Sigmoid colon (tissue), 7 donors: Measurements from ENCODE around the gene TTLL12. TPM values are rescaled to one million over a fixed set of nuclear protein-coding genes. Genes with fewer than 3 reads are reported as not detected.

Experiments used
- DNase-seq: peaks from one replicate; pipeline ENCODE4 v3.0.0-alpha.2; 2019
- H3K27ac ChIP-seq, 4 donors: fragments of 200-600 bp; sonication (generic); one replicate each; pipeline ENCODE4 v1.5.1; 2016 to 2019; ENCODE audit warnings: mild to moderate bottlenecking in 1 of 4
- H3K27me3 ChIP-seq, 3 donors: fragments of 200-600 bp; sonication (generic); one replicate each; pipeline ENCODE4 v1.5.1; 2019; ENCODE audit warnings: mild to moderate bottlenecking in 1 of 3
- H3K36me3 ChIP-seq, 4 donors: fragments of 200-600 bp; sonication (generic); one replicate each; pipeline ENCODE4 v1.5.1; 2016 to 2019
- H3K4me1 ChIP-seq, 4 donors: fragments of 200-600 bp; sonication (generic); one replicate each; pipeline ENCODE4 v1.5.1; 2017 to 2019
- H3K4me3 ChIP-seq, 4 donors: fragments of 200-600 bp; sonication (generic); one replicate each; pipeline ENCODE4 v1.5.1; 2017 to 2019; ENCODE audit warnings: mild to moderate bottlenecking in 2 of 4, moderate library complexity in 1 of 4
- H3K9me3 ChIP-seq, 4 donors: fragments of 200-600 bp in 3 of 4; sonication (generic) in 3 of 4; one replicate each; pipeline versions ENCODE4 v1.5.1 to v1.6.1; 2013 to 2019
- EP300 ChIP-seq, 4 donors: sonication (generic); formaldehyde crosslinking; IDR thresholded peaks; one replicate each; pipeline ENCODE4 v1.6.1; 2017; ENCODE audit warnings: antibody characterized with exemption in 4 of 4
- POLR2A ChIP-seq, 2 donors: fragments of 450-650 bp; IDR thresholded peaks; one replicate each; pipeline ENCODE4 v1.6.1; 2016; ENCODE audit warnings: antibody characterized with exemption in 2 of 2, mild to moderate bottlenecking in 2 of 2, moderate library complexity in 2 of 2
- POLR2AphosphoS5 ChIP-seq, 4 donors: sonication (generic); formaldehyde crosslinking; IDR thresholded peaks; one replicate each; pipeline ENCODE4 v1.6.1; 2017; ENCODE audit warnings: antibody characterized with exemption in 4 of 4
- WGBS, 2 donors: extraction: QIAGEN DNeasy Blood & Tissue Kit; methylation state at CpG; one replicate each; pipeline ENCODE4 v1.1.7; 2013; 5-methylcytosine and 5-hydroxymethylcytosine counted together
- intact Hi-C: fragments of 100-400 bp; cut with DNase I; formaldehyde crosslinking; loops from one replicate; pipeline ENCODE4 v1.15.1; 2023
- polyA plus RNA-seq, 3 donors: library from polyadenylated mRNA; stranded (reverse); fragments of 200-250 nt; gene quantifications; one replicate each; pipeline ENCODE4 v1.2.3, GENCODE V29; 2013
- total RNA-seq, 4 donors: library from RNA; depleted of rRNA; stranded (reverse); fragments of >200 nt; gene quantifications; one replicate each; pipeline ENCODE4 v1.1.0, GENCODE V29; 2016
- TF ChIP-seq, protein P1 (sequence below), 4 experiments: fragments of 450-650 bp in 3 of 4; fragments of 200-600 bp in 1 of 4; IDR thresholded peaks; one replicate each; pipeline ENCODE4 v1.5.1; 2016 to 2019; ENCODE audit warnings: antibody characterized with exemption in 4 of 4, mild to moderate bottlenecking in 3 of 4, moderate library complexity in 2 of 4
- donor health status: healthy with polysubstance abuse.
- donor health status: Bipolar disorder and iron deficiency.
- donor health status: healthy.

TTLL12 gene
- total and polyA plus RNA-seq, 7 donors, result 13.2 to 127 (median 21.3) TPM

DNA sequence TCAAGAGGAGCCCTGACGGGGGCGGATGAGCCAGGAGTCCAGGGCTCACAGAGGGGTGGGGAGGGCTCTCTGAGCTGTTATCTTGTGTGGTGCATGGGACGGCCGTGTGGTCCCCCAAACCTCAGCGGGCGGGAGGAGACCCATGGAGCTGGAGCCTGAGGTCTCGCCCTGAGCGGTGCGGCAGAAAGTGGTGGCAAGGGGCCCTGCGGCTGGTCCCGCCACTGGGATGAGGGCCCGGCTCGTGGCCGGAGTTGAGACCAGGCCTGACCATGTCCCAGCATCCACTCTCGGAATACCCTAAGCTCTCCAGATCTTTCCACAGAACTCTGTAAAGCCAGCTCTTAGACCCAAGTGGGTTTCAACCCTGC, 22.6 kb upstream of the TTLL12 start:
- Histone ChIP-seq H3K4me3 (no peak overlapping the region), H3K36me3 (no peaks in the 10 kb centered on the region), H3K4me1 (no peaks in the 10 kb centered on the region), H3K27me3 (peaks cover 0 to 9% (median 0%) of the 10 kb centered on the region in 3 donors), H3K27ac (no peak overlapping the region), H3K9me3 (no peaks in the 10 kb centered on the region)
- 90 to 93% methylated on average over 15 of the region's 15 CpGs for WGBS, 2 donors
- intact Hi-C loops, result no loop called here
- DNase-seq, result no peak
- no peak for TF ChIP-seq EP300 (IDR thresholded peaks at IDR 0.05)
- no peak for TF ChIP-seq POLR2A (IDR thresholded peaks at IDR 0.05)
- TF ChIP-seq POLR2AphosphoS5 (IDR thresholded peaks at IDR 0.05), result no peak
- TF ChIP-seq, protein P1, sequence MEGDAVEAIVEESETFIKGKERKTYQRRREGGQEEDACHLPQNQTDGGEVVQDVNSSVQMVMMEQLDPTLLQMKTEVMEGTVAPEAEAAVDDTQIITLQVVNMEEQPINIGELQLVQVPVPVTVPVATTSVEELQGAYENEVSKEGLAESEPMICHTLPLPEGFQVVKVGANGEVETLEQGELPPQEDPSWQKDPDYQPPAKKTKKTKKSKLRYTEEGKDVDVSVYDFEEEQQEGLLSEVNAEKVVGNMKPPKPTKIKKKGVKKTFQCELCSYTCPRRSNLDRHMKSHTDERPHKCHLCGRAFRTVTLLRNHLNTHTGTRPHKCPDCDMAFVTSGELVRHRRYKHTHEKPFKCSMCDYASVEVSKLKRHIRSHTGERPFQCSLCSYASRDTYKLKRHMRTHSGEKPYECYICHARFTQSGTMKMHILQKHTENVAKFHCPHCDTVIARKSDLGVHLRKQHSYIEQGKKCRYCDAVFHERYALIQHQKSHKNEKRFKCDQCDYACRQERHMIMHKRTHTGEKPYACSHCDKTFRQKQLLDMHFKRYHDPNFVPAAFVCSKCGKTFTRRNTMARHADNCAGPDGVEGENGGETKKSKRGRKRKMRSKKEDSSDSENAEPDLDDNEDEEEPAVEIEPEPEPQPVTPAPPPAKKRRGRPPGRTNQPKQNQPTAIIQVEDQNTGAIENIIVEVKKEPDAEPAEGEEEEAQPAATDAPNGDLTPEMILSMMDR (IDR thresholded peaks at IDR 0.05), result no peak

DNA sequence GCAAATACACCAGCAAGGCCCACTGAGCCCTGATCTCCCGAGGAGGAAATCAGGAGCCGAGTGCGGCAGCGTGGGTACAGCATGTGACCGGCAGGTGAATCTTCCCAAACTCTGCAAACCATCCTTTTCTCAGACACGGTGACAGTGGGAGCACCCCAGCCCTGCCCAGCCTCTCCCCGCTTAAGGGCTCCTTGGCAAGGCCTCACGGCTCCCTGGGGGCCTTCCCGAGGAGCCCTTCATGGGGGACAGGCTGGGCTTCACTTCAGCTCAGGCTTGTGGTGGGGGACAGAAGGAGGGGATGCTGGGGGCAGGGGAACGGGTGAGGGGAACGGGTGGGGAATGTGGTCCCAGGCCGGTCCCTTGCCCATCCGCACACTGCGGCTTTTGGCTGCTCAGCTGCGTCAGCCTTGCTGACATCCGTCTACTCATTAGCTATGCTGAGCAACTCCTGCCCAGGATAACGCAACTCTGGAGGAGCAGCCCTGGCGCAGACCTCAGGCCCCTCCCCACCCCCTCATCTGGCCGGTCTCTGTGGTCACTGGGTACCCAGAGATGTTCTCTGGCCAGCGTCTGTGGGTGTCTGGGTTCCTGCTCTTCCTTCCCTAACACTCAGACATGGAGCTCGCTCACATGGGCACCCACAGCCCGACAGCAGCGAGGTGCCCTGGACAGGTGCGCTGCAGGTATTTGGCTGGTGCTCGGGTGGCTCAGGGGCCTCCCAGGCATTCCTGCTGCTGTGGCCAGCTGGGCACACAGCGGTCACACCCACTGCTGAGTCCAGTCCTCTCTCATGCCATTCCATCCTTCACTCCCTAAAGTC, 22.0 kb upstream of the TTLL12 start:
- no peaks in the 10 kb centered on the region for H3K9me3 ChIP-seq
- no peaks in the 10 kb centered on the region for H3K36me3 ChIP-seq
- intact Hi-C loops, result no loop called here
- TF ChIP-seq EP300 (IDR thresholded peaks at IDR 0.05), result no peak
- no peaks in the 10 kb centered on the region for H3K4me1 ChIP-seq
- H3K27me3 ChIP-seq, result peaks cover 0 to 9% (median 0%) of the 10 kb centered on the region in 3 donors
- H3K4me3 ChIP-seq, result no peak overlapping the region
- H3K27ac ChIP-seq, result no peak overlapping the region
- 81 to 87% methylated on average over 26 of the region's 26 CpGs for WGBS, 2 donors
- no peak for DNase-seq

DNA sequence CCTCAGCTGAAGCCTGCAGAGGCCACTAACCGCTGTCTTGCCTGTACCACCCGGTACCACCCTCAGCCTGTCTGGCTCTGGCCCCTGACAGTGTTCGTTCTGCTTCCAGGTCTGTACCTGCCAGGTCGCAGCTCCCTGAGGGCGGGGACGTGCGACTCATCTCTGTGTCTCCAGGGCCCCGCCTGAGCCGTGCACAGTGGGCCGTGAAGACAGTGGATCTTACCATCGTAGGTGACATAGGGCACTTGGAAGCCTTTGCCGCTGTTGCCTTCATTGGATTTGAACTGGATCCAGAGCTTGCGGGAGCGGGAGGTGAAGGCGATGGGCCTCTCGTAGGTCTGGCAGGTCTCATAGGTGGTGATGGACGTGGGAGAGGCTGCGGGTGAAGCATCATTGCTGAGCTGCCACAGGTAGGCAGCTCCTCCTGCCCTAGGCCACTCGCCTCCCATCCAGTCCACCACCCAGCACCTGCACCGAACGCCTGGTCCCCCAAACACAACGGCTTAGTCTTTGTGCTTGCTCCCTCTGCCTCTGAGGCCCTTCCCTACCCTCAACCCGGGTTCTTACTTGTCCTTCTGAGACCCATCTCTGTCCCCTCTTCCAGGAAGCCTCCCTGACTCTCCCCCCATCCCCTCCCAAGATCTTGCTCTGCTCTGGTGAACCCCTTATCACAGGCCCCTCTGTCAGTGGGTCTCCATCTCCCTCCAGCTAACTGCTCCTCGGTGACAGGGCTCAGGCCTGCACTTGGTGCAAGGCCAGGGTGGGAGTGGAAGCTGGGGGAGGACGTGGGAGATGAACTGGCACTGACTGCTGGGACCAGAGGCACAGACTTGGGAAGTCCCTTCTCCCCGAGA, 21.1 kb upstream of the TTLL12 start:
- TF ChIP-seq, protein P1 (IDR thresholded peaks at IDR 0.05), result no peak
- no peak for TF ChIP-seq EP300 (IDR thresholded peaks at IDR 0.05)
- TF ChIP-seq POLR2AphosphoS5 (IDR thresholded peaks at IDR 0.05), result no peak
- TF ChIP-seq POLR2A (IDR thresholded peaks at IDR 0.05), result no peak
- Histone ChIP-seq H3K27ac (no peak overlapping the region), H3K27me3 (peaks cover 0 to 6% (median 0%) of the 10 kb centered on the region in 3 donors), H3K4me3 (no peak overlapping the region), H3K36me3 (no peaks in the 10 kb centered on the region), H3K4me1 (no peaks in the 10 kb centered on the region), H3K9me3 (no peaks in the 10 kb centered on the region)
- intact Hi-C loops, result no loop called here
- no peak for DNase-seq
- WGBS, 2 donors, result 65 to 85% methylated on average over 26 of the region's 26 CpGs

DNA sequence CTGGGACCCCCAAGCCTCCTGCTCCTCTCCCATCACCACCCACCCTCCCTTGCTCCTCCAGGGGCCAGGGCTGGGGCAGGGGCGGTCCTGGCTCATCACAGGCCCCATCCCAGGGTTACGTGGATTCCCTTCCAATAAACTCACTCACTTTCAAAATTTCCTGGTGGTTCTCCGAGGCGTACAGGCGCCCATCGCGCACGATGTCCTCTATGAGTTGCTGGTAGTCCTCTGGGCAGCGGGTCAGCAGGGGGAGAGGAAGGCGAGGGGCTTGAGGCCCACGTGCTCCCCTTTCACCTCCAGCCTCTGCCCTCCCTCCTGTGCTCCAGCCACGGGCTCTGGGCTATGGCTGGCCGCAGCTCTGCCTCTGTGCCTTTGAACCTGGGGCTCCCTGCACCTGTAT, 20.5 kb upstream of the TTLL12 start:
- H3K4me3 ChIP-seq, result no peak overlapping the region
- H3K27ac ChIP-seq, result no peak overlapping the region
- no peaks in the 10 kb centered on the region for H3K9me3 ChIP-seq
- TF ChIP-seq EP300 (IDR thresholded peaks at IDR 0.05) (no peak), POLR2AphosphoS5 (IDR thresholded peaks at IDR 0.05) (no peak), POLR2A (IDR thresholded peaks at IDR 0.05) (no peak)
- TF ChIP-seq, protein P1 (IDR thresholded peaks at IDR 0.05), result no peak
- 81 to 90% methylated on average over 13 of the region's 13 CpGs for WGBS, 2 donors
- no peaks in the 10 kb centered on the region for H3K4me1 ChIP-seq
- peaks cover 0 to 3% (median 0%) of the 10 kb centered on the region in 3 donors for H3K27me3 ChIP-seq
- no peak for DNase-seq
- H3K36me3 ChIP-seq, result no peaks in the 10 kb centered on the region
- intact Hi-C loops, result no loop called here

DNA sequence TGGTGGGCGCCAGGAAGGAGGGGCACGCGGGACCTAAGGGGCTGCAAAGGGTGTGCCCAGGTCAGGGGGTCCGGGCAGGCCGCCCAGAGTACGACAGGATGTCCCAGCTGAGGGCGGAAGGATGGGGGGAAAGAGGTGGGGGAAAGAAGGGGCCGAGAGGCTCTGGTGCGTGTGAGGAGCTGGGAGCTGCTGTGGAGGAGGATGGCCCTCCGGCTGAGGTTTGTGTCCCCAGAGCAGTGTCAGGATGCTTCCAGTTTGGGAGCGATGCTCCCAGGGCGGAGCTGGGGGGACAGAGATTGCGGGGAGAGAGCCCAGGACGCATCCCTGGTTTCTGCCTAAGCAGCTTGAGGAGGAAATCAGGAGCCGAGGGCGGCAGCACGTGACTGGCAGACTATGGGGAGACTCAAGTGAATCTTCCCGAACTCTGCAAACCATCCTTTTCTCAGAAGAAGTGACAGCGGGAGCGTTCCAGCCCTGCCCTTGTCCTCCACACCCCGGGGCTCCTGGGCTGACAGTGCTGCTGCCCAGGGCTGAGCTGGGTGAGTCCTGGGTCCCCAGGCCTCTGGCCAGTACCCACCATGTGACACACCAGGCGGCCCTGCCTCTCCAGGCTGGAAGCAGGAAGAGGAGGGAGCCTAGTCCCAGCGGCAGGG, 19.7 kb upstream of the TTLL12 start:
- H3K36me3 ChIP-seq, result no peaks in the 10 kb centered on the region

More for the DNA sequence above, 19.7 kb upstream of the TTLL12 start:
- Histone ChIP-seq H3K27me3 (peaks cover 0 to 3% (median 0%) of the 10 kb centered on the region in 3 donors), H3K9me3 (no peaks in the 10 kb centered on the region), H3K4me3 (no peak overlapping the region), H3K27ac (no peak overlapping the region), H3K4me1 (no peaks in the 10 kb centered on the region)
- no peak for TF ChIP-seq EP300 (IDR thresholded peaks at IDR 0.05)
- TF ChIP-seq, protein P1 (IDR thresholded peaks at IDR 0.05), result no peak
- no peak for TF ChIP-seq POLR2A (IDR thresholded peaks at IDR 0.05)
- TF ChIP-seq POLR2AphosphoS5 (IDR thresholded peaks at IDR 0.05), result no peak
- 53 to 54% methylated on average over 23 of the region's 23 CpGs for WGBS, 2 donors
- intact Hi-C loops, result no loop called here
- DNase-seq, result no peak
